ENCODE data around the gene NFKBIB.

GRCh38 chr19:38921420-38922274 is 21.9 kb downstream of the NFKBIB start:
- TF ChIP-seq CTCF (IDR thresholded peaks at IDR 0.05; ENCODE audit: insufficient read depth, low read depth, low read length) (no peak), EZH2 (IDR thresholded peaks at IDR 0.05; ENCODE audit: insufficient read depth, low read length) (no peak)
